VCaP (cell line): ENCODE results near the gene THOC2.

Experiments used
- H3K27ac ChIP-seq: fragments of 450-650 bp; 2 replicates; pipeline ENCODE4 v1.5.1; 2017
- CTCF ChIP-seq: fragments of 450-650 bp; conservative IDR thresholded peaks from 2 replicates; pipeline ENCODE4 v1.5.1; 2017; ENCODE audit warnings: mild to moderate bottlenecking, moderate library complexity

The THOC2 gene

GRCh38 chrX:123626962-123627361, 105.9 kb downstream of the THOC2 start:
- H3K27ac ChIP-seq: no peak overlapping the region
- no peak for TF ChIP-seq CTCF

- no peak for TF ChIP-seq CTCF
Observed at GRCh38 chrX:123625952-123626351, 106.9 kb downstream of the THOC2 start.

GRCh38 chrX:123625477-123625876, 107.4 kb downstream of the THOC2 start:
- no peak for TF ChIP-seq CTCF
- H3K27ac ChIP-seq: no peak overlapping the region

More at GRCh38 chrX:123625952-123626351, 106.9 kb downstream of the THOC2 start:
- H3K27ac ChIP-seq: no peak overlapping the region

- no peak overlapping the region for H3K27ac ChIP-seq
- no peak for TF ChIP-seq CTCF
Observed at GRCh38 chrX:123617007-123617406, 115.8 kb downstream of the THOC2 start.

- no peak for TF ChIP-seq CTCF
- no peak overlapping the region for H3K27ac ChIP-seq
Observed at GRCh38 chrX:123610915-123611314, 121.9 kb downstream of the THOC2 start.

GRCh38 chrX:123607806-123608205, 125.0 kb downstream of the THOC2 start:
- H3K27ac ChIP-seq: no peak overlapping the region
- TF ChIP-seq CTCF: no peak

- TF ChIP-seq CTCF: no peak
- no peak overlapping the region for H3K27ac ChIP-seq
Observed at GRCh38 chrX:123607270-123607669, 125.6 kb downstream of the THOC2 start.

- TF ChIP-seq CTCF: no peak
- H3K27ac ChIP-seq: no peak overlapping the region
Observed at GRCh38 chrX:123603491-123603890, 129.4 kb downstream of the THOC2 start.
